ENCODE data around the gene ABCB9. TPM values are rescaled to one million over a fixed set of nuclear protein-coding genes. Genes with fewer than 3 reads are reported as not detected.
A peak's percentile ranks its signal among the peaks of the same experiment; 100 is the strongest.

ABCB9 gene
- total and polyA plus RNA-seq, 2 of the 8 experiments (the other 6 are each of a cell fraction or from before 2014, with no cell fraction given), result 3.8 to 8.0 TPM

DNA sequence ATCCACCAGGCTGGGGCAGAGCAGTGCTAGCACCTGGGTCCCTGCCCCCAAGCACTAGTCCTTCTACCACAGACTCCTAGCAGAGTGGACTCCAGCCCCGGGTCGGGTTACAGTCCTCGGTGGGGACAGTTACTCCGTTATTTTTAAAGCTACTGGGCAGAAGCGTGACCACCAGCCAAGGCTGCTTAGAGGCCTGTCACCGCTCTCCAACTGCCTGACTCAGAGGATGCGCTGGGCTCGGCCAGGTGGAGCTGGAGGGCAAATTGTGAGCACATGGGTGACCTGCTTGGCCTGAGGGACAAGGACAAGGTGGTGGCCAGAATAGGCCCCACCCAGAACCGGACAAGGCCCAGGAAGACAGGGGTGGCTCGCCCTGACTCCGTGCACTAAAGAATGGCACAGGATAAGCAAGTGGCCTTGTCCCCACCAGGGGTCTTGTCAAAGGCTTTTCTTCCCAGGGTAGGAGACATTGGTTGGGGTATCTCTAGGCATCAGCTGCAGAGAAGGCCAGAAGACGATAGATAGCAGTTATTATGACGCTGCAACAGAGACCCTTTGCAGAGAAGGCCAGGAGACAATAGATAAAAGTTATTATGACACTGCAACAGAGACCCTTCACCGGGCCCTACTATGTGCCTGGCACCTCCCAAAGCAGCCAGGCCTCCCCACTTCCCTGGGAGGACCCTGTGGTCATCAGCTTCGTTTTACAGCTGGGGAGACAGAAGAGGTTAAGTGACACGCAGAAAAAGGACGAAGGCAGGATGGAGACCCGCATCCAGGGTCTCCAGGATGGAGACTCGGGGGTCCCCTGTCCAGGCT is 1.6 kb downstream of the ABCB9 start:
- Histone ChIP-seq H3K9ac (replicated peaks in 1 of 4; ENCODE audit: extremely low read depth in 1 of 4, low read depth in 3 of 4, low read length in 3 of 4) (no peak overlapping the region), H4K8ac (ENCODE audit: extremely low read depth, insufficient read depth, low read length) (no peak overlapping the region), H2BK20ac (ENCODE audit: low read length) (no peak overlapping the region), H2BK5ac (ENCODE audit: low read depth, low read length) (no peak overlapping the region), H4K91ac (replicated peaks; ENCODE audit: insufficient read length, low read length) (no peak overlapping the region), H3K4ac (replicated peaks; ENCODE audit: insufficient read length, low read depth, low read length) (no peak overlapping the region), H3K9me3 (ENCODE audit: insufficient read depth in 2 of 2, low read depth in 1 of 2, low read length in 1 of 2) (no peaks in the 10 kb centered on the region), H3K4me3 (ENCODE audit: extremely low read depth in 1 of 4, insufficient read depth in 2 of 4, low read depth in 3 of 4, low read length in 4 of 4) (no peak overlapping the region), H2BK15ac (ENCODE audit: low read length) (no peak overlapping the region), H2AFZ (ENCODE audit: low read length) (no peak overlapping the region), H3K27ac (ENCODE audit: low read depth, low read length) (no peak overlapping the region), H3K27me3 (replicated peaks in 1 of 4; ENCODE audit: control insufficient read depth in 3 of 4, extremely low read depth in 1 of 4, insufficient read depth in 3 of 4, low read length in 3 of 4) (no peaks in the 10 kb centered on the region), H3K79me2 (ENCODE audit: control insufficient read depth in 1 of 2, insufficient read depth in 2 of 2, low read length in 2 of 2) (no peaks in the 10 kb centered on the region), H3K4me2 (ENCODE audit: insufficient read depth in 1 of 2, low read depth in 2 of 2, low read length in 2 of 2) (peak overlapping the region in 1 of 2 experiments; percentile 14; a peak in 1 of 4 replicates), H3K14ac (ENCODE audit: insufficient read length) (no peak overlapping the region), H2BK120ac (replicated peaks; ENCODE audit: low read depth, low read length) (no peak overlapping the region), H4K5ac (ENCODE audit: insufficient read length, low read depth, low read length) (no peak overlapping the region), H2AK5ac (ENCODE audit: low read depth, low read length) (no peak overlapping the region), H3K23ac (ENCODE audit: insufficient read length) (no peak overlapping the region), H3K36me3 (ENCODE audit: control insufficient read depth in 2 of 4, insufficient read depth in 4 of 4, low read length in 3 of 4) (peaks cover 0 to under 1% (median 0%) of the 10 kb centered on the region in 4 experiments; a peak in 1 of 8 replicates), H4K20me1 (replicated peaks in 1 of 2; ENCODE audit: control insufficient read depth in 1 of 2, insufficient read depth in 2 of 2, low read length in 2 of 2) (peaks cover 5 to 13% of the 10 kb centered on the region in 2 experiments), H3K4me1 (replicated peaks in 1 of 4; ENCODE audit: control insufficient read depth in 3 of 4, insufficient read depth in 4 of 4, low read length in 3 of 4) (peaks cover 4 to 5% (median 5%) of the 10 kb centered on the region in 4 experiments; a peak in 6 of 7 replicates), H3K79me1 (ENCODE audit: low read depth, low read length) (no peaks in the 10 kb centered on the region), H3K23me2 (ENCODE audit: low read depth, low read length) (peaks cover 3% of the 10 kb centered on the region; the same call in 1 of the 2 replicates), H2BK12ac (ENCODE audit: low read depth, low read length) (no peak overlapping the region), H3K18ac (ENCODE audit: extremely low read depth, low read length) (no peak overlapping the region), H3K56ac (replicated peaks; ENCODE audit: insufficient read length, low read depth, low read length) (no peak overlapping the region)
- ChIA-PET POLR2A (ENCODE audit: partially characterized antibody) (interaction anchor here (1.0 to 1.2 kb wide), 2 partner anchors 18 to 273 kb away, joined by 3 to 5 read pairs; no protein-coding TSS in a partner anchor), CTCF (ENCODE audit: partially characterized antibody) (interaction anchor here (0.9 to 2.0 kb wide), 4 partner anchors 8 to 273 kb away, joined by 3 to 6 read pairs (median 4); no protein-coding TSS in a partner anchor)
- DNase-seq (ENCODE audit: low read depth in 1 of 2, low spot score in 2 of 2) (no peak), FAIRE-seq (no peak)
- 84% methylated on average over 19 of the region's 19 CpGs; no CpG with 5 or more reads in 1 of the 2 experiments for WGBS, 2 experiments (ENCODE audit: extremely low coverage in 1 of 2, insufficient coverage in 1 of 2, insufficient read length in 1 of 2, insufficient replicate concordance in 2 of 2, low coverage in 1 of 2, low lambda C conversion rate in 2 of 2, missing lambda C conversion rate in 1 of 2)
- TF ChIP-seq, protein P1, sequence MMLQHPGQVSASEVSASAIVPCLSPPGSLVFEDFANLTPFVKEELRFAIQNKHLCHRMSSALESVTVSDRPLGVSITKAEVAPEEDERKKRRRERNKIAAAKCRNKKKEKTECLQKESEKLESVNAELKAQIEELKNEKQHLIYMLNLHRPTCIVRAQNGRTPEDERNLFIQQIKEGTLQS (IDR thresholded peaks at IDR 0.05; ENCODE audit: insufficient read depth, low read depth, low read length), result no peak
- no peak for TF ChIP-seq KDM5A (IDR thresholded peaks at IDR 0.05; ENCODE audit: low read length)
- TF ChIP-seq KDM4A (IDR thresholded peaks at IDR 0.05; ENCODE audit: low read depth, low read length, severe bottlenecking), result no peak
- no peak for TF ChIP-seq CBX8 (IDR thresholded peaks at IDR 0.05; ENCODE audit: borderline replicate concordance, low read depth, low read length)
- TF ChIP-seq BACH1 (IDR thresholded peaks at IDR 0.05; ENCODE audit: low read length), result no peak
- TF ChIP-seq SP4 (IDR thresholded peaks at IDR 0.05; ENCODE audit: low read length), result no peak
- TF ChIP-seq CTBP2 (IDR thresholded peaks at IDR 0.05; ENCODE audit: borderline replicate concordance, insufficient read depth, insufficient read length, low read length), result no peak
- no peak for TF ChIP-seq RFX5 (IDR thresholded peaks at IDR 0.05; ENCODE audit: borderline replicate concordance, low read depth, low read length)
- TF ChIP-seq CEBPB (IDR thresholded peaks at IDR 0.05; ENCODE audit: low read depth, low read length), result no peak
- no peak for TF ChIP-seq YY1 (IDR thresholded peaks at IDR 0.05; ENCODE audit: low read depth, low read length)
- TF ChIP-seq NANOG (IDR thresholded peaks at IDR 0.05; ENCODE audit: insufficient read depth, low read depth, low read length, poor library complexity, severe bottlenecking), result no peak

All from H1 (cell line).